GM12873 (cell line): ENCODE results near the gene AGFG1.

Experiments
- TF ChIP-seq, protein P1 (sequence below): IDR thresholded peaks from 2 replicates; pipeline ENCODE4 v1.5.1; 2012; ENCODE audit warnings: low read depth, mild to moderate bottlenecking, moderate library complexity, low read length, control low read depth; ENCODE audit not compliant: insufficient read depth; ENCODE audit errors: missing control alignments

Gene AGFG1

DNA sequence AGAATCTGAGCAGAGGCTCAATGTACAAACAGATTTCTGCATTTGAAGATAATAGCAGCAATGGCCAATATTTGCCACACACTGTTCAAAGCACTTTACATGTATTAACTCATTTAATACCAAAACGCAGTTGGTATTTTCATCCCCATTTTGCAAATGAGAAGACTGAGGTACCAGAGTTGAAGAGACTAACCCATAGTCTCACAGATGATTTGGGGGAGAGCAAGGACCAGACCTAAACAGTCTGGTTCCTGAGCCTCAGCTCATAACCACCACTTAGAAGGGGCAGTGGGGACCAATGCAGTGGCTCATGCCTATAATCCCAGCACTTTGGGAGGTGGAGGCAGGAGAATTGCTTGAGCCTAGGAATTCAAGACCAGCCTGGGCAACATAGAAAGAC, 18.1 kb upstream of the AGFG1 start:
- TF ChIP-seq, protein P1, sequence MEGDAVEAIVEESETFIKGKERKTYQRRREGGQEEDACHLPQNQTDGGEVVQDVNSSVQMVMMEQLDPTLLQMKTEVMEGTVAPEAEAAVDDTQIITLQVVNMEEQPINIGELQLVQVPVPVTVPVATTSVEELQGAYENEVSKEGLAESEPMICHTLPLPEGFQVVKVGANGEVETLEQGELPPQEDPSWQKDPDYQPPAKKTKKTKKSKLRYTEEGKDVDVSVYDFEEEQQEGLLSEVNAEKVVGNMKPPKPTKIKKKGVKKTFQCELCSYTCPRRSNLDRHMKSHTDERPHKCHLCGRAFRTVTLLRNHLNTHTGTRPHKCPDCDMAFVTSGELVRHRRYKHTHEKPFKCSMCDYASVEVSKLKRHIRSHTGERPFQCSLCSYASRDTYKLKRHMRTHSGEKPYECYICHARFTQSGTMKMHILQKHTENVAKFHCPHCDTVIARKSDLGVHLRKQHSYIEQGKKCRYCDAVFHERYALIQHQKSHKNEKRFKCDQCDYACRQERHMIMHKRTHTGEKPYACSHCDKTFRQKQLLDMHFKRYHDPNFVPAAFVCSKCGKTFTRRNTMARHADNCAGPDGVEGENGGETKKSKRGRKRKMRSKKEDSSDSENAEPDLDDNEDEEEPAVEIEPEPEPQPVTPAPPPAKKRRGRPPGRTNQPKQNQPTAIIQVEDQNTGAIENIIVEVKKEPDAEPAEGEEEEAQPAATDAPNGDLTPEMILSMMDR: no peak

DNA sequence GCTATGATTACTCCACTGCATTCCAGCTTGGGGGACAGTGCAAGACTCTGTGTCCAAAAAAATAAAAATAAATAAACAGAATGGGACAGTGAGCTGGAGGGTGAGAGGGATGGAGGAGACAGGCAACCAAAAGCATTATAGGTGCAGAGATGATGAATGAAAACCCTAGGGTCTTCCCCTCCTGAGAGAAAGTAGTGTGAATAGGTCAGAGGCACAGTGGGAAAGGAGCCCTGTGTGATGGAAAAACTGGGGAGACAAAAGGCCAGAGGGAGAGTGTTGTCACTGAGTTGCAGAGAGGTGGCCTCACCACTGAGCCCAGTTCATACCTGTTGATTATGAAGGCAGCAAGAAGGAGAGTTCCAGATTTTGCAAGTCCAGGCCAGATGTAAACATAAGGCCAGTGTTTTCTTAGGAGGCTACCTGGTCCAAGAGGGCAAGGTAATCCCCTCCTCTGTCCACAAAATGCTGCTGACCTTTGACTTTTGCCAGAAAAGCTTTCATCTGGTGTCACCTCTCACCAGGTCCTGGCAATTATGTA, 17.6 kb upstream of the AGFG1 start:
- TF ChIP-seq, protein P1: no peak

DNA sequence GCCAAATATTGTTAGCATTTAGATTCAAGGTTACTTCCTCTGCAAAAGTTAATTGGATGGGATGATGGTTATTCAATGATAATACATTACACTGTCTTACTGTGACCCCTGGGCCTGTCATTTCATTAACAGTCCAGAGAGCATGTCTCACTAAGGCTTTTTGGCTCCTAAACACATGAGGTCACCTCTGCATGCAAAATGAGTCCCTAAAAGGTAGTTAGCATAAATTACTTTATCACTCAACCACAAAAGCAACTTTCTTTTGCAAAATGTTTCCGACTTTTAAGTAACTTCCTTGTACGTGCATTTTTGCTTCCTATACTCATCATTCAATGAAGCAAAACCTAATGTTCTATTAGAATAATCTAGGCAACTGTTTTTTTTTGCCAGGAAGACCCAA, 16.8 kb upstream of the AGFG1 start:
- TF ChIP-seq, protein P1: no peak

DNA sequence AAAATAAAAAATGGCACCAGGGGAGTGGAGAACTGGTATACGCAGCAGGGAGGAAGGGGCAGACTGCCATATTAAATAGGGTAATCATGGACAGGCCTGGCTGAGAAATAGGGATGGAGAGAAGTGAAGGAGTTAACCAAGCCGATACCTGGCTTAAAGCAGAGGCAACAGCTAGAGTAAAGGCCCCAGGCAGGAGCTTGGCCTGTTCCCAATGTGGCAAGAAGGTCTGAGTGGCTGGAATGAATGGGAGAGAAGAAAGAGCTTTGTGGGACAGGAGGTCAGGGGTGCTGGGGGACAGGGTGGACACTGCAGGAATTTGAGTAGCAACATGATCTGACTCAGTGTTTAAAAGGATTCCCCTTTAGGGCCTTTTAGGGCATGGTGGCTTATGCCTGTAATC, 15.9 kb upstream of the AGFG1 start:
- TF ChIP-seq, protein P1: no peak

DNA sequence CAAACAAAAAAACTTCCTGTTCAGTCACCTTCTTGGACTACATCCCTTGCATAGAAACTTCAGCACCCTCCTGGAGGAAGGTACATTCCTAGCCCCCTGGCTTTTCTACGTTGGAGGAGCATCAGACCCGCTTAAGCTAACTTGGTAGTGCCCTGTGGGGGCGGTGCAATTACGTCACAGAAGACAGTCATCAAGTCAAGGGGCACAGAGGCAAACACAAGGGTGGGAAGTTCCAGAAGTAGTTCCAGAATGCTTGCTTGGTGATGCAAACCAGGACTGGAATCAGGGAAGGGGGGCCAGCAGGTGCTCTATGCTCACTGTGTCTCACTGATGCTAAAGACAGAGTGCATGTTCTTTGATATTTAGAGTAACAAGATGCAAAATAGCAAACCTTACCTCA, 15.2 kb upstream of the AGFG1 start:
- TF ChIP-seq, protein P1: no peak

DNA sequence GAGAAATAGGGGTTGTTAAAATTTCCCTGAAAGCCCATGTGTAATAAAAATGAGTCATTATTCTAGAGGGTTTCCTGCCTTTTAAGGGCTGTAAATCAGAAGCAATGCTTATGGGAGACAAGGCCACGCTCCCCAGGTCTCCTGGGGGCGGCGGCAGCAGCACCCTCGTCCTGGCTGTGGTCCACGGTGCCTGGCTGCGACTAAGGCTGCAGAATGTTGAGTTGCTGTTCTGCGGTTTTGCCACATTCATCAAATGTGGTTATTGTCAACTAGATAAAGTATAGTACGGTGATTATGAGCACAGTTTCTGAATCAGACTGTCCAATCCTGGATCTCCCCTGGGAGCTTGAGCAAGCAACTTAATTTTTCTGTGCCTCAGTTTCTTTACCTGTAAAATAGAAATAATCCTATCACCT, 11.9 kb upstream of the AGFG1 start:
- TF ChIP-seq, protein P1: no peak

DNA sequence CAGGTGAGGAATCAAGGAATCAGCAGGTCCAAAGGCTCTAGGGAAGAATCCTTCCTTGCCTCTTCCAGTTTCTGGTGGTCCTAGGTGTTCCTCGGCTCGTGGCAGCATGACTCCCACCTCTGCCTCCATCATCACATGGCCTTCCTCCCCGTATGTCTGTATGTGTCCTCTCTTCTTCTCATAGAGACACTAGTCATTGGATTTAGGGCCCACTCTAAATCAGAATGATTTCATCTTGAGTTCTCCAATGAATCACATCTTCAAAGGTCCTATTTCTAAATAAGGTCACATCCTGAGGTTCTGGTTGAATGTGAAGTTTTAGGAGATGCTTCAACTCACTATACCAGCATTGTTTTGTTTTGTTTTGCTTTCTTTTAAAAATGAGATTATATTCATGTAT, 11.1 kb upstream of the AGFG1 start:
- TF ChIP-seq, protein P1: no peak
